ENCODE data around the gene SWT1.
"Not testable (repeated sequence)": the region's sequence is repeated elsewhere in the genome, so short reads cannot be mapped to it uniquely, and the experiment has no call there.

SWT1 gene

GRCh38 chr1:185251928-185252327, 95.0 kb downstream of the SWT1 start:
- not testable (repeated sequence) for DNase-seq

- not testable (repeated sequence) for DNase-seq
Observed at GRCh38 chr1:185252404-185252803, 95.4 kb downstream of the SWT1 start.

GRCh38 chr1:185255595-185255994, 98.6 kb downstream of the SWT1 start:
- DNase-seq = not testable (repeated sequence)

GRCh38 chr1:185257116-185257949, 100.4 kb downstream of the SWT1 start:
- DNase-seq = not testable (repeated sequence)

GRCh38 chr1:185257950-185258208, 100.9 kb downstream of the SWT1 start:
- no peak for DNase-seq

- DNase-seq = no peak
Observed at GRCh38 chr1:185258676-185259075, 101.7 kb downstream of the SWT1 start.

- DNase-seq = peak; percentile 40 to 87 (median 81)
Observed at GRCh38 chr1:185260611-185261010, 103.6 kb downstream of the SWT1 start.

GRCh38 chr1:185262151-185262550, 105.2 kb downstream of the SWT1 start:
- no peak for DNase-seq

GRCh38 chr1:185263292-185263691, 106.3 kb downstream of the SWT1 start:
- DNase-seq = no peak

- no peak for DNase-seq
Observed at GRCh38 chr1:185263780-185264179, 106.8 kb downstream of the SWT1 start.

- no peak for DNase-seq
Observed at GRCh38 chr1:185265314-185265713, 108.3 kb downstream of the SWT1 start.

GRCh38 chr1:185267301-185267700, 110.3 kb downstream of the SWT1 start:
- no peak for DNase-seq

- DNase-seq = no peak
Observed at GRCh38 chr1:185267701-185268100, 110.7 kb downstream of the SWT1 start.

- DNase-seq = no peak
Observed at GRCh38 chr1:185268352-185268751, 111.4 kb downstream of the SWT1 start.

GRCh38 chr1:185271921-185272320, 115.0 kb downstream of the SWT1 start:
- DNase-seq = no peak

GRCh38 chr1:185279571-185279970, 122.6 kb downstream of the SWT1 start:
- no peak for DNase-seq

GRCh38 chr1:185280589-185280988, 123.6 kb downstream of the SWT1 start:
- DNase-seq = no peak

- DNase-seq = no peak
Observed at GRCh38 chr1:185281245-185281644, 124.3 kb downstream of the SWT1 start.

- DNase-seq = no peak
Observed at GRCh38 chr1:185284116-185284515, 127.1 kb downstream of the SWT1 start.

- no peak for DNase-seq
Observed at GRCh38 chr1:185284533-185285276, 127.7 kb downstream of the SWT1 start.

- DNase-seq = no peak
Observed at GRCh38 chr1:185287451-185287850, 130.5 kb downstream of the SWT1 start.

GRCh38 chr1:185288435-185288834, 131.5 kb downstream of the SWT1 start:
- DNase-seq = no peak

GRCh38 chr1:185289880-185290279, 132.9 kb downstream of the SWT1 start:
- no peak for DNase-seq

GRCh38 chr1:185291159-185291558, 134.2 kb downstream of the SWT1 start:
- no peak for DNase-seq
